GM18502 (cell line): ENCODE data around the gene FRG2.
A peak's percentile ranks its signal among the peaks of the same experiment; 100 is the strongest.
"Not testable (repeated sequence)": the region's sequence is repeated elsewhere in the genome, so short reads cannot be mapped to it uniquely, and the experiment has no call there.

Experiments
- ATAC-seq: cut with Tn5 transposase; IDR thresholded peaks from one replicate; pipeline ENCODE4 v1.9.1; 2021; ENCODE audit warnings: mild to moderate bottlenecking; ENCODE audit not compliant: unreplicated experiment, poor library complexity

FRG2 gene

DNA sequence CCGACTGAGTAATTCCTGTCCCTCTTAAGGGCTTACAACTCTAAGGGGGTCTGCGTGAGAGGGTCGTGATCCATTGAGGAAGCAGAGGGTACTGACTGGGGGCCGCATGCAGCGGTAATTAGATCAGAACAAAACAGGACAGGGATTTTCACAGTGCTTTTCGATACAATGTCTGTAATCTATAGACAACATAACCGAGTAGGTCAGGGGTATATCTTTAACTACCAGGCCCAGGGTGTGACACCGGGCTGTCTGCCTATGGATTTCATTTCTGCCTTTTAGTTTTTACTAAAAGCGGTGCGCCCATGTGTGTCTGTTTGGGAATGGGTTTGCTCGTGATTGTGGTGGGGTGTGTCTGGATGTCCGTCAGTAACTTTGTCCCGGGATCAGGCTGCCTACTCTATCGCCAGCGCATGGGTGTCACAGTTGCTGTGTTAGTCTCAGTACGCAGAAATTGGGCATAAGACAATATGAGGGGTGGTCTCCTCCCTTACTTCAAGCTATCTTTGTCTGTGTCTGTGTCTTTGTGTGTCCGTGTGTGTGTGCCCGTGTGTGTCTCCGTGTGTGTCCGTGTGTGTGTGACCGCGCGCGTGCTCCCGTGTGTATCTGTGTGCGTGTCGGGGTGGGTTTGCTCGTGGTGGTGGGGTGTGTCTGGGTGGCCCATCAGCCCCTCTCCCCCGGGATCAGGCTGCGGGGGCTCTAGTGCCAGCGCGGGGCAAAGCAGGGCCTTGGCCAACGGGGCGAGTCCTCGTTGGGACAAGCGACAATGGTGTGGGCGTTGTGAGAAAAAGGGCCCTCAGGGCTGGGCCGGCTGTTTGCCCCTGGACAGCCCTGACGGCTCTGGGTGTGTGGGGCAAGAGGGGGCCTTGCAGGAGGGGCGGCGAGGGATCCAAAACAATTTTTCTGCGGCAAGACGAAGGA is 10.4 kb downstream of the FRG2 start:
- ATAC-seq: no peak

DNA sequence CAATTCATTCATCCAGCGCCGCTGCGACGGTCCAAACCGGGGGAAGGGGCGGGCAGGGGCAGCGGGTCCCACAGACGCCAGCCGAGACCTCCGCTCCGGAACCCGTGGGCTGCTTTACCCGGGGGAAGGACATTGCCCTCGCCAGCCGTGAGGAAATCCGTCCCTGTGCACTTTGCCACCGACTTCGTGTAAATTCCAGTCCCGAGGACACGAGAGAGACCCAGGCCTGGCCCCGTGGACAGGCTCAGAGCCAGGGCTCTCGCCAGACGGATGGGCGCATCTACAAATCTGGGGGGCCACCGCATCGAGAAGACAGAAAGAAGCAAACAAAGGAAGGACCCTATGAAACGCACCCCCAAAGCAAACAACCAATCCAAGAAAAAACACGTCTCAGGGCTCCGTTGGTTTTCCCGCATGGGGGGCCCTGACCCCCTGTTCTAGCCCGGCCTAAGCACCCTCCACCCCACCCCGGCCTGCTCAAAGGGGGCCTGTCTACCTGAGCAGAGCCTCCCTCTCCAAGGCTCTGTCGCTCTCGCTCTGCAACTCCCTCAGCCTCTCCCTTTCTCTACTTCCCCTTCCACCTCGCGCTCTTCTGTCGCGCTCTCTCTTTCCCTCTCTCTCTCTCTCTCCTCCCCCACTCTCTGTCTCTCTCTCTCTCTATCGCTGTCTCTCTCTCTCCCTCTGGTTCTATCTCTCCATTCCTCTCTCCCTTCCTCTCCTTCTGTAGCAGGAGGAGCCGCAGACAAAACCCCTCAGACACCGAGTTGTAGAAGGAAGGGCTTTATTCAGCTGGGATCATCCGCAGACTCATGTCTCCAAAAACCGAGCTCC is 11.3 kb downstream of the FRG2 start:
- ATAC-seq: no peak

DNA sequence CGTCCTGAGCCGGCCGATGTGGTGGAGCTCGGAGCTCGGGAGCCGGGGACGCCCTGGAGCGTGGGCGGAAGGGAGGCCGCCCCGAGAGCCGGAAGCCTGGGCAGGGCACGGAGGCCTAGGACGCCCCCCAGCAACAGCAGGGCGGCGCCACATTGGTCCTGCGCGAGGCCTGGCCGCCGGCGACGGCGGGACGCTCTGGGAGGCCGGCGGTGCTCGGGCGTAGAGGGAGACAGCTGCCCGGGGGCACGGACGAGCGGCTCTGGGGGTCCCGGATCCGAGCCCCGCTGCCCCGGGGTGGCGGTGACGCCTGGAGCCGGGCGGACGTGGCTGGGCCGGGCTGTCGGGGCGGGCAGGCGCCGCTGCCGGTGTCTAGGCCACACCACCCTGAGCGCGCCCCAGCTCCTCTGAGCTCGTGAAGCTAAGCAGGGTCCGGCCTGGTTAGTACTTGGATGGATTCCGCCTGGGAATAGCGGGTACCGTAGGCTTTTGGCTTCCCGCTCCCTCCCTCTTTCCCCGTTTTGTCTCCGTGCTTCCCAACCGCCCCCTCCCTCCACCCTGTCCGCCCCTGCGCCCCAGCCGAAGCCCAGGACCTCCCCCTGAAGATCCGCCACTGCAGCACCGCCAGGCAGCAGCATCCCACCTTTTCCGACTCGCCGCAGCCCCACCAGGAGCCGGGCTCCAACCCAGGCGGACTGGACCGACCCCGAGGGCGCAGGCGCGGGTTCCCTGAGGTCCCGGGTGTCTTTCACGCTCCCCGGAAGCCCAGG is 12.1 kb downstream of the FRG2 start:
- peak; percentile 84 for ATAC-seq

DNA sequence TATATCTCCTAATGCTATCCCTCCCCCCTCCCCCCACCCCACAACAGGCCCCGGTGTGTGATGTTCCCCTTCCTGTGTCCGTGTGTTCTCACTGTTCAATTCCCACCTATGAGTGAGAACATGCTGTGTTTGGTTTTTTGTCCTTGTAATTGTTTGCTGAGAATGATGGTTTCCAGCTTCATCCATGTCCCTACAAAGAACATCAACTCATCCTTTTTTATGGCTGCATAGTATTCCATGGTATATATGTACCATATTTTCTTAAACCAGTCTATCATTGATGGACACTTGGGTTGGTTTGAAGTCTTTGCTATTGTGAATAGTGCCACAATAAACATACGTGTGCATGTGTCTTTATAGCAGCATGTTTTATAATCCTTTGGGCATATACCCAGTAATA is 37.1 kb downstream of the FRG2 start:
- not testable (repeated sequence) for ATAC-seq

DNA sequence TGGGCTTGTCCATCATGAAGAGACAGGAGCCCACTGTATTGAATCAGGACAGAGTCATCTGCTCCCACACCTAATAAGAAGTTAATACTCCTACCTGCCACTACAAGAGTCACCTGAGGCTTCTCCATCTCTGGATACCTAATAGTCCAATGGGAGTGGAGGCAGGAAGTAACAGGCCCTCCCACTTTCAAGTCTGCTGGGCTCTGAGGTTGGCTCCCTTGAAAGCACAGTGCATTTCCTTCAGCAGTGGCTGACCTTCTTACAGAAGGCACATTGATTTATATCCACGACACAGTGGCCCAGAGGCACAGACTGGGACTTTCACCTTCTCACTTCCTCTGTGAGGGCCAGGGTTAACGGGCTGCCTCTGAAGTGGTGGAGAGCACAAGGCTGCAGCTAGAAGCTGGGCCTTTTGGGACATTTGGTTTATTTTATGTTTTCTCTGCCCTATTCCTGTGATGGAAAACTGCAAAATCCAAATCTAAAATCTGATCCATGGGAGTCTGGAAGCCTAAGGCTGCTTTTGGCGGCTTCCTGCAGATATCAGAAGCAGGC is 38.1 kb downstream of the FRG2 start:
- ATAC-seq: no peak

DNA sequence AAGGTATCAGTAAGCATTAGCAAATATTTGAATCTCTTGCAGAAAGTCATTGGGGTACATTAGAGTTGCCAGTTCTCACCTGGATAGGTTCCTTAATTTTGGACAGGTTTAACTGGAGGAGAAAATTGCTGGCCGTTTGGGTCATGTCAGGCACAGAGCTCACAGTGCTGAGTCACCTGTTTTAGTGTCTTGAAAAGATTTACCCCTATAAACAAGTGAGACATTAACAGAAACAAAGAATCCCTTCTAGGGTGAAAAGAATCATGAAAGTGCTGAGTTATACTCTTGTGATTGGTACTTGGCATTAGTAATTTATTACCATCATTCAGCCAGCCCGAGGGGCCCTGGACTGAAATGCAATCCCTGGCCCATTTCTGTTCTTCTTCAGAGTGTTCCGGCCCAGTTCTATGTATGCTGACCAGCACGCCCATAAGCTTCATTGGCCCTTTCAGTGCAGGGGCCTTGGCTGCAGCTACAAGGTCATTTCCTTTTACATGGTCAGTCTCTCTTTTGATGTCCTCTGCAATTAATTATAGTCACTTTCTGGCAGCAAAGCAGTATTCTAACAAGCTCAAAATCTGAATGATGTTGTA is 41.3 kb downstream of the FRG2 start:
- not testable (repeated sequence) for ATAC-seq

DNA sequence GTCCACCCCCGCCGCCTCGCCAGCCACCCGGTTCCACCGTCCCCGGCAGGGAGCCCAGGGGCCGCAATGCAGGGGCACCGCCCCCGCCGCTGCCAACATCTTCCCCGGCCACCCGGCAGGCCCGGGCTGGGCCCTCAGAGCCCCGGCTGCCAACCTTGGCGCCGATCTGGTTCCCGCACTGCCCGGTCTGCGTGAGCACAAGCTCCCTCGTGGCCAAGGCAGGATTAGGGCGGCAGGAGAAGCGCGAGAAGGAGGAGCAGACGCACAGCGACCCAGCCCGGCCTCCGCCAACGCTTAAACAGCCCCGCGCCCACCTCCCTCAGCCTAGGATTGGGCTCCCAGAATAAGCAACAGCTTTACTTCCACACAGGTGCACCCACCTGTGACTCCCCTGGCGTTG is 42.4 kb downstream of the FRG2 start:
- not testable (repeated sequence) for ATAC-seq

DNA sequence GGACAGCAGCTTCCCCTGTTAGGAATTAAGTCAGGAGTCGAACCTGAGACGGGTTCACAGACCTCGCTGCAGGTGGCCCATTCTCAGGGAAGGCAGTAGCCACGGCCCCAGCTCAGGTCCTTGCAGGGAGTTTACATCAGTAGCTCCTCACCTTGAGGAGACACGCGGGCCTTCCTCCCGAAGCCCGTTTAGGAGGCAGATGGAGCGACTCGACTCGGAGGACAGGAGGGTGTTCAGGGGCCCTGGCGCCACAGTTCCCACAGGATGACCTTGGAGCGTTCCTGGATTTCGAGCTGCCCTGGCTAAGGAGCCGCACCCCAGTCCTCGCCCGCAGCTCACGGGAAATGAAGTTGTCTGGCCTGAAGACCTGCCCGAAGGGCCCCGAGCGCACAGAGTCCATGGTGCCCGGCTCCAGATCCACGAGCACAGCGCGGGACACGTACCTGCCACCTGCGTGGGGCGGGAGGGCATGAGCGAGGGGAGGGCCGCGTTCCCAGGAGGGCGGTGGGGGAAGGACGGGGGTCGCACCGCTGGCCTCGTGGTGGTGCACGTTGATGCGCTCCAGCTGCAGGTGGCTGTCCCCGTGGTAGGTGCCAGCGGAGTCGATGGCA is 43.0 kb downstream of the FRG2 start:
- ATAC-seq: not testable (repeated sequence)

DNA sequence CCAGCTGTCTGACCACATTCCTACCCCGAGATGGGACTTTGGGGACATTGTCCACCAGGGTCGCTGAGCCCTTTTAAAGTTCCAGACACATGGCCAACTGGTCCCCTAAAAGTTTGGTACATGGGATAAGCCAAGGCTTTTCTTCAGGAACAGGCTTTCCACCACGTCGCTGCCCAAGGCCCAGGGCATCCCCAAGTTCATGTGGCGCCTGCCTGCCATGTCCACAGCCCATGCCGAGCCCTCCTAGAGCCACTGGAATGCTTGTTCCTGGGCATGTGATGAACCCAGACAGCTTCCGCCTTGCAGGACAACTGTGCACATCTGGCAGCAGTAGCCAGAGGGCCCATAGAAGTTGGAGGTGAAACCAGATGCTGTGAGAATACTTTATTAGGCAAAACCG is 45.1 kb downstream of the FRG2 start:
- ATAC-seq: no peak

DNA sequence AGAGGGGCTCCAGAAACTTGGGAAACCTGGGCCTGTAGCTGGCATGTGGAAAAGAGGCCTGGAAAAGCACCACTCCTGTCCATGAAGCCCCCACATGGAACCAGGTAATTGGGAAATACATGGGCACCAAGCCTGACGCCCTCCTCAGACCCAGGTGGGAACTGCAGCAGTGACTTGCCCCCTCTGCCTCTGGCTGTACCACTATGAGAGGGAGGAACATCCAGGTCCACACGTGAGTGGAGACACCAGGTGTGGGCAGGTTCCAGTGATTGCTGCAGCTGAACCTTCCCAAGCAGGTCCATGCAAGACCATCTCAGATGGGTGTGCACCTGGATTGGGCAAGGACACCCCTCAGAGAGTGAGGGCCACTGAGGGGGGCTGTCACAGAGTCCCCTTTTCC is 46.8 kb downstream of the FRG2 start:
- not testable (repeated sequence) for ATAC-seq

DNA sequence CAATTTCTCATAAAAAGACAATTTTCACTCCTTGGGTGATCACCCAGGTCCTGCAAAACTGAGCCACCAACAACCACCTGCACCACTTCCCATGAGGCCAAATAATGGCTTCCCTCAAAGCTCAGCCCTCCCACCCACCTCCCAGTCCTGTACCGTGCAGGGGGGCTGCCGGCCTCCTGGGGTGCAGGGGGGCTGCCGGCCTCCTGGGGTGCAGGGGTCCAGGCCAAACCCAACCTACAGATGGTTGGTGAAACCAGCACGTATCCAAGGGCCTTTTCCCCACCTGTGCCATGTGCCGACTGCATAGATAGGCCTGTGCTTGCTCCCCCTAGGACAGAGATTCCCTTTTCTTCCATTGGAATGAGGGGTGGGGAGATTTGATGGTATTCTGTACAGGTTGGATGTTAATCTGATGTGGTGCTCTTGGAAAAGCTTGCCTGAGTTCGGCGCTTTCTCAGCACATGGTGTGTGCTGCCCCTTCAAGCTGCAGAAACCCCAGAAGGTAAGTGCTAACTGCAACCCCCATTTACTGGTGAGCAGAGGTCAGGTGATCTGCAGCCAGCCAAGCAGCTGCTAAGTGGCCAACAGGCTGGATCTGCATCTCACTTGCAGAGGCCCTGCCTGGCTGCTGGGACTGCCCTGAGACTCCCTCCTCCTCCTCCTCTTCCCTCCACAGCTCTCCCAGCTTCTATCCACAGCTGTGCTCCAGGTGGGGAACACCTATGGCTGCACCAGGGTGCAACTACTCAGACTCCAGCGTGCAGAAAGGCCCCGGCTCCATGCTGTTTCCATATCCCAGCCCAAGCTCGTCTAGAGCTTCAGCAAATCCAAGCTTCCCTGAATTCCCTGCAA is 47.6 kb downstream of the FRG2 start:
- ATAC-seq: no peak
